SKM-1 treated with dmso at 0.1 percent for 144 hours (cell line): ENCODE measurements around the gene PLEKHG3.

ENCODE experiments used
- DNase-seq: peaks from one replicate; lab custom pipeline; 2025; ENCODE audit not compliant: unreplicated experiment; lab: John Stamatoyannopoulos, UW

PLEKHG3 gene

DNA sequence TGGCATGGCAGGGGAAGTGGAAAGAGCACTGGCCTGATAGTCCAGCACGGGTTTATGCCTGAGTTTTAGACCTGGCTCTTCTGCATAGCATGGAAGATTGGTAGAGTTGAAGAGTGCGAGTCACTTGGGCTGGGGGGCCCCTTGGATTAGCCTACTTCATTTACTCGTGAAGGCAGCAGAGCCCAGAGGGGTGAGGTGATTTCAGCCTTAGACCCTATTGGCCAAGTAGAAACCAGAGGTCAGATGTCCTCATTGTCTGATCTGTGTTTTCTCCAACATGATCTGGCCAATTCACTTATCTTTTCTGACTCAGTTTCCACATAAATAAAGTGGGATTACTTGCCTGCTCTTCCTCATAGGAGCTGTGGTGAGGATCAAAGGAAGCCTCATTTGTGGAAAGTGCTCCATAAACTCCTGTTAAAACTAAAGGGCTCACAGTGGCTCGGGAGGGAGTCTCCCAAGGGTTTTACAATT lies 1.9 kb downstream of the PLEKHG3 start:
- DNase-seq, result no peak

DNA sequence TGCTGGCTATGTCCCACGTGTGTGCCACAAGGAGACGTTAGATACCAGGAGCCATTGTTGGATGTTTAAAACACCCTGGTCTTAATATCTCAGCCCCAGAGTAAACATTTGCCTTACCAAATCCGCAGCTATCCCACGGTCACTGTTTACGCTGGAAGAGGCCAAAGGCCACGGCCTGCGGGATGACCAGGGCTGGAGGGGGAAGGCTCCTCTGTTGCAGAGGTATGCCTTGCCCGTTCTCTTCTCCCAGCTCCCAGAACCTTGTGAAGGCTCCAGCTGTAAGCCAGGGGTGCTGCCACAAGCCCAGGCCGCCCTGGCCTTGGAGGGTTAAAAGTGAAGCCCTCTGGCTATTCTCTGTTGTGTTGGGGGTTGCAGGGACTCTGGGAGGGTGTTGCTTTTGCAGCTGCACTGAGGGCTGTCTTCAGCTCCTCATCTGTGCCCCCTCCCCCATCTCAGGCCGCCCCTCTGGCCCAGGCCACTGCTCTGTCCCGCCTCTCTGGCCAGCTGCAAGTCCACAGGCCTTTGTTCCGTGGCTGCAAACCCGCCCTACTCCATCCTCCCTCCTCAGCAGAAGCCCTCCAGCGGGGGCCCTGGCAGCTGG lies 2.5 kb downstream of the PLEKHG3 start:
- no peak for DNase-seq

- DNase-seq, result no peak
These were observed 3.4 kb downstream of the PLEKHG3 start for GRCh38 chr14:64707661-64708060.

DNA sequence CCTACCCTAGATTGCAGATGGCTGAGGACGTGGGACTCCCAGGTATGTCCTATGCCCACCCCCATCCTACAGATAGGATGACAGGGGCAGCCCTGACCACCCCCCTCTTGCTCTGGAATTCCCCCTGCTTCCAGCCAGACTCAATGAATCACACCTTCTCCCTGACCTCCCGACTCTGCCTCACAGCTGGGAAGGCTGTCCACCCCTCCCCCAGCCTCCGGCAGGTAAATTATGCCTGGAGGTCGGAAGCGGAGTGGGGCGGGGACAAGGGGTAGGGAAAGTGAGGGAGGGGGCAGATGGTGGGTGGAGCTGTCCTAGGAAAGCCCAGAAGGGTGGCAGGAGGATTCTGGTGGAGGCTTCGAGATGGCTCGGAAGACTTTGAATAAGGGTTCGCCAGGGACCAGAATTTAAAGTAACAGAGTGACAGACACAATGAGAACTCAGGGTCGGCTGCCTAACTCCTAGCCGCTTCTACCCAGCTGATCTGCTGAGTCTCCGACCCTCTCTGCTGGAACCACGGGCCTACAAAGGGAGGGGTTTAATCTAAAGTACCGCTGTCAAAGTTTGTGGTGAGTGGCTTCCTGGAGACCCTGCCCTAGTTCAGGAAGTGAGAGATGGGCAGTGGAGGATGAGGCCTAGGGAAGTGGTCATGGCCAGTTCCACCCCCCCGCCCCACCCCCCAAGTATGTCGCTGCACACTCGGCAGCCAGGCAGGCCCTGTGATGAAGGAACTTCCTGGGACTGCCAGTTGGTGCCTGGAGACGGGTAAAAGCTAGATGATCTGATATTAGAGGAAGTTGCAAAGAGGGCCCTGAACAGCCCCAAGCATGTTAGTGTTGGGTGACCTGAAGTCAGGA lies 4.2 kb downstream of the PLEKHG3 start:
- peak; percentile 85 for DNase-seq

- no peak for DNase-seq
These were observed 4.9 kb downstream of the PLEKHG3 start for GRCh38 chr14:64709126-64709525.

DNA sequence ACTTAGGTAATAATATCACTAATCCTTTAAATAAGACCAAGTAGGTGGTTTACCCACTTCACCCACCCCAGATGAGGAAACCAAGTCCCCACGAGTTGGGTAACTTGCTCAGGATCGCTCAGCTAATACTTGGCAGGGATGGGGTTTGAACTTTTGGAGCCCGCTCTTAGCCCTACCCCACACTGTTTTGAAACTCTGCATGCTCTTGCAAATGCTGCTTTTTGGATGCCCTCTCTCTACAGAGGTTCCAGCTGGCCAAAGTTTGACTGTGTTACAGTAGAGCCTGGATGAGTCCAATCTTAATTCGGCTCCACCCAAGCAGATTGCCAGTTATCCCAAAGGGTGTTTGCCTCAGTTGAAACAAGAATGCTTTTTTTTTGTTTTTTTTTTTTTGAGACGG lies 6.8 kb downstream of the PLEKHG3 start:
- DNase-seq, result no peak

DNA sequence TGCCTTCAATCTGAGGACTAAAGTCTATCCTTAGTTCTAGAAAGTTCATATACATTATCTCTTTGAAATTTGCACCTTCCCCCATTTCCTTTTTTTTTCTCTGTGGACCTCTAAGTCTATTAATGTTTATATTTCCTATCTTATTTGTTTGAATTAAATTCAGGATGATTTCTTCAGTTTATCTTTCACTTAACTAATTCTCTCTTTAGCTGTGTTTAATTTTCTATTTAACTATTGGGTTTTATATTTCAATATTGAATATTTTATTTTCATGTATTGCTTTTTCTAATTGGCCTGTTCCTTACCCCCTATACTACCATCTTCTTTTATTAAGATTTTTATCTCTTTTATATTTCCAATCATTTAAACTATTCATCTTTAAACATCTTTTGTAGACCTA lies 9.5 kb downstream of the PLEKHG3 start:
- no peak for DNase-seq

GRCh38 chr14:64714432-64715025 lies 10.3 kb downstream of the PLEKHG3 start:
- DNase-seq, result no peak

GRCh38 chr14:64715146-64715627 lies 11.0 kb downstream of the PLEKHG3 start:
- no peak for DNase-seq

- no peak for DNase-seq
These were observed 11.6 kb downstream of the PLEKHG3 start for GRCh38 chr14:64715628-64716412.

GRCh38 chr14:64717870-64718269 lies 13.6 kb downstream of the PLEKHG3 start:
- DNase-seq, result no peak

DNA sequence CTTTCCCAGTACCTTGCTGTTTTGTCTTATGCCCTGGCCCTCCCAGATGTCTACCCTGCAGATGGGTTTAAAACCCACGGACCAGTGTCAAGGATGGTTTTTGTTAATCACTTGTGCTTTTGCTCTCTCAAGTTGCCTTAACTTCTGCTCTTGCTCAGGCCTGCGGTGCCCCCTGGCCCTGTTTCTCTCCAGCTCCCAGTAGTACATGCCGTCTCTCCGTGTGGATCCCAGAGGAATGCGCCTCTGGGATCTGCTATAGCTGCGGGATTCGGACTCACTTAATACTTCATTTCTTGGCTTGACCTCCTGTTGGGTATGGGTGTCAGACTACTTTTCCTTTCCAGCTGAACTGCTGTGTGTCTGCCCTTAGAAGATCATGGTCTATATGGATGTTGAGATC lies 14.5 kb downstream of the PLEKHG3 start:
- no peak for DNase-seq

GRCh38 chr14:64719601-64720000 lies 15.4 kb downstream of the PLEKHG3 start:
- DNase-seq, result no peak

DNA sequence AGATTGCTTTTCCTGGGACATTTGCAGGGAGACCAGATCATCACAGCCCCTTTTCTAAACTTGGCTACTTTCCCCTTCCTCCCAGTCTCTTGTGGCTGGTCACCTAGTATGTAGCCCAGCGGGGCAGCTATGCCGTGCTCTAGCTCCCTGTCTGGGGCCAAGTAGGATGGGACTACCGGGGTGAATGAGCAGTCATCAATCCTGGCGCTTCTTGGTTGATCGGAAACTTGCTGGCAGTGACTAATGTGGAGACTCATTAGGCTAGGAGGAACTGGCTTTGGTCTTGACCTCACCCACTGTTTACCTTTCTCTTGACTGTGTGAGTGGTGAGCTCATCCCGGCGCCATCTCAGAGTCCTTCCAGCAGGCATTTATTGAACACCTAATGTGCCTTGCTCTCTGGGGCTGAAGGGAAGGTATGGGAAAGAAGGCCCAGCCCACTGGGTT lies 15.9 kb downstream of the PLEKHG3 start:
- DNase-seq, result no peak

- no peak for DNase-seq
These were observed 17.2 kb downstream of the PLEKHG3 start for GRCh38 chr14:64721391-64721791.

DNA sequence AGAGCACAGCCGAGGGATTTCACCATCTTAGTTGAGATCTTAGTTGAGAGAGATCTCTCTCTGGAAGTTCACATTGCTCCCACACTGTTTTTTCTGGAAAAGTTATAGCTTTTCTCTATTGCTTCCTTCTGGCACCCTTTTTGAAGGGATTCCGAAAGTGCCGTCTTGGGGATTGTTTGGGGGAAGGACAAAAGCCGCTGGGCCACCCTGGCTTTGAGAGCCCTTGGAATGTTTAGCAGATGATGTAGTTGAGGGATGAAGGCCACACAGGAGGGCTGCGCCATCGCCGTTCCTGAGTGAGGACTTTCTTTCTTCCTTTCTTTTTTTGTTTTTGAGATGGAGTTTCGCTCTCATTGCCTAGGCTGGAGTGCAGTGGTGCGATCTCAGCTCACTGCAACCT lies 17.7 kb downstream of the PLEKHG3 start:
- DNase-seq, result no peak

DNA sequence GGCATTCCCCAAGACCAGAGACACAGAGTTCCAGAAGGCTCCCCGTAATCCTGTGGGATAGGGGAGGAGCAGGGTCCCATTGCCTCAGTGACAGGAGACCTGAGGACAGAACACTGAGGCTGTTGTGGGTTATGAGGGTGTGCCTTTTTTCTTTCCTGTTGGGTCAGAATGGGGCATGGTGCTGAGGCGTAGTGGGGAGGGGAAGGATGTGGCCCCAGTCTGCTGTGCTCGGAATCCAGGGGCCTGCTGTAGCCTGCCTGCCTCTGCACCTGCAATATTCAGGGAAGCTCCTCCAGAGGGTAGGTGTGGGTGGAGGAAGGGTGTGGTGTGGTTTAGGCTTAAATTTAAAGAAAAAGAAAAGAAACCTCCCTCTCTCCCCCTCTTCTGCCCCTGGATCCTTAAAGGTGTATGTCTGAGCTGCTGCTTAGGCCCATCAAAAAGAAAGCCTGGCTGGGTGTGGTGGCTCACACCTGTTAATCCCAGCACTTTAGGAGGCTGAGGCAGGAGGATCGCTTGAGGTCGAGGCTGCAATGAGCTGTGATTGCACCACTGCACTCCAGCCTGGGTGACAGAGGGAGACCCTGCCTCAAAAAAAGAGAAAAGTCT lies 18.7 kb downstream of the PLEKHG3 start:
- DNase-seq, result no peak

- DNase-seq, result no peak
These were observed 19.7 kb downstream of the PLEKHG3 start for GRCh38 chr14:64723691-64724577.

GRCh38 chr14:64724578-64724930 lies 20.3 kb downstream of the PLEKHG3 start:
- no peak for DNase-seq
